Measurements from ENCODE around the gene ACSS1. TPM values are rescaled to one million over a fixed set of nuclear protein-coding genes. Genes with fewer than 3 reads are reported as not detected.

The ACSS1 gene
- total RNA-seq, 1 experiment from 2014 or later = 0.61 TPM

DNA sequence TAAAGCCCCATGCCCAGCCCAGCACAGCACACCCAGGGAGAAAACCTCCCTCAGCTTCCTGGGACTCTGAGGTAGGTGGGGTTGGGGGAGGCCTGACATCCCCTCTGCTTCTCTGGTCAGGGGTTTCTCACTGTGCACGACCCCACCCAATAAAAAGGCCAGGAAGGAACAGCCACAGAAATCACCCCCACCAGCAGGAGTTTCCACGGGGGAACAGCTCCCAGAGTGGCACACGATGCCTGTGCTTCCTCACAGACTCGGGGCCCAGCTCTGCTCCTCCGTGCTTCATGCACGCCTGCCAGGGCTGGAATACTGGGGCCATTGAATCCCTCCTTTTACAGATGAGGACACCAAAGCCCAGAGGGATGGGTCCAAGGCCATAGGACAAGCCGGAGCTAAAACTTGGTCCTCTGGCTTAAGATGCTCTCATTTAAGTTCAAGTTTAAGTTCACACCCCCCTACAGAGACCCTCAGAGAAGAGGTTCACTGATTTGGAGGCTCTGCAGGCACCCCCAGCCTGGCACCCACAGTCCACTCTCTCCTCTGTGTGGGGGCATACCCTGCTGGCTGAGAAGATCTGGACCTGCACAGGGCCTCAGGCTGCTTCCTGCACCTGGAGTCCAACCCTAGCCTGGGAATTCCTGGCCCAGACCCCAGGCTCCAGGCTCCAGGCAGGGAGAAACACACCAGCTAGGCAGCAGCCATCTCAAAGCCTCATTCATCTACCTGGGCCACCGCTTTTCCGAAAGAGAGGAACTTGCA, 14.3 kb downstream of the ACSS1 start:
- Histone ChIP-seq H3K27ac (ENCODE audit: insufficient read length, low read depth, low read length) (no peak overlapping the region), H3K23me2 (ENCODE audit: insufficient read length, low read depth, low read length, poor library complexity, severe bottlenecking) (no peaks in the 10 kb centered on the region), H3K27me3 (ENCODE audit: insufficient read depth, low read length) (no peaks in the 10 kb centered on the region; the same call in 1 of the 2 replicates), H3K79me1 (ENCODE audit: insufficient read depth, low read depth, low read length, poor library complexity, severe bottlenecking) (no peaks in the 10 kb centered on the region), H3K23ac (ENCODE audit: insufficient read length, low read depth, low read length) (no peak overlapping the region), H2AK5ac (ENCODE audit: insufficient read length, low read length) (no peak overlapping the region), H2BK120ac (ENCODE audit: low read depth, low read length, poor library complexity, severe bottlenecking) (no peak overlapping the region), H2AFZ (ENCODE audit: low read length) (no peak overlapping the region), H3K9ac (ENCODE audit: extremely low read depth, insufficient read length, low read length) (no peak overlapping the region), H4K5ac (ENCODE audit: insufficient read length, low read depth, low read length) (no peak overlapping the region), H2BK12ac (ENCODE audit: insufficient read length, low read depth, low read length) (no peak overlapping the region), H3T11ph (ENCODE audit: low read length) (no peak overlapping the region), H3K4me1 (ENCODE audit: insufficient read depth, low read length) (peaks cover 2% of the 10 kb centered on the region; the same call in 1 of the 2 replicates), H2BK20ac (ENCODE audit: low read depth, low read length, poor library complexity, severe bottlenecking) (no peak overlapping the region), H3K4ac (ENCODE audit: low read depth, low read length) (no peak overlapping the region), H2BK5ac (ENCODE audit: insufficient read length, low read length) (no peak overlapping the region), H3K9me3 (ENCODE audit: control insufficient read depth, low read depth, low read length) (no peaks in the 10 kb centered on the region), H3K56ac (ENCODE audit: insufficient read length, low read depth, low read length) (no peak overlapping the region), H4K20me1 (ENCODE audit: control insufficient read depth, insufficient read depth, insufficient read length) (no peaks in the 10 kb centered on the region), H4K8ac (replicated peaks; ENCODE audit: insufficient read length, low read depth, low read length) (no peak overlapping the region), H3K4me2 (ENCODE audit: insufficient read depth, insufficient read length, low read length) (no peak overlapping the region), H3K18ac (ENCODE audit: insufficient read length, low read depth, low read length) (no peak overlapping the region), H4K91ac (ENCODE audit: insufficient read length, low read depth, low read length) (peak overlapping the region; percentile 40), H3K14ac (ENCODE audit: insufficient read depth, low read length) (no peak overlapping the region; the same call in 1 of the 2 replicates), H2BK15ac (ENCODE audit: low read depth, low read length) (no peak overlapping the region), H3K79me2 (ENCODE audit: insufficient read depth, low read length) (no peaks in the 10 kb centered on the region)
- H3K36me3 Mint-ChIP-seq (ENCODE audit: insufficient read depth in 1 of 3, low read depth in 3 of 3) = no peaks in the 10 kb centered on the region
- DNase-seq = no peak
- no peaks in the 10 kb centered on the region for H3K9me3 Mint-ChIP-seq
- H3K4me1 Mint-ChIP-seq = peaks cover 2% of the 10 kb centered on the region in 2 experiments; a peak in 1 of 4 replicates
- no peak overlapping the region for H3K4me3 Mint-ChIP-seq
- no peak for TF ChIP-seq CTCF (conservative IDR thresholded peaks at IDR 0.05)
- no peak overlapping the region; a peak in 1 of 7 replicates for H3K27ac Mint-ChIP-seq
- H3K27me3 Mint-ChIP-seq (ENCODE audit: low read depth) = peaks cover 4% of the 10 kb centered on the region
- no CpG with 5 or more reads among the region's 9 CpGs for WGBS (ENCODE audit: extremely low coverage, insufficient read length, low lambda C conversion rate)

Data from H9 (cell line).